Fibroblast of lung (primary cell): Measurements from ENCODE around the gene SLC66A3.

Experiments used
- CTCF ChIP-seq, 2 donors: IDR thresholded peaks in 1 of 2; conservative IDR thresholded peaks in 1 of 2; 1 replicate in 1 of 2; 2 replicates in 1 of 2; pipeline ENCODE4 v1.5.1; 2011 to 2012; ENCODE audit warnings: low read length in 2 of 2, control low read depth in 1 of 2, inconsistent platforms in 1 of 2, low read depth in 1 of 2, mild to moderate bottlenecking in 1 of 2
- EZH2 ChIP-seq: IDR thresholded peaks from 2 replicates; pipeline ENCODE4 v1.5.1; 2012; ENCODE audit warnings: low read length, control low read depth, mild to moderate bottlenecking; ENCODE audit errors: missing control alignments

DNA sequence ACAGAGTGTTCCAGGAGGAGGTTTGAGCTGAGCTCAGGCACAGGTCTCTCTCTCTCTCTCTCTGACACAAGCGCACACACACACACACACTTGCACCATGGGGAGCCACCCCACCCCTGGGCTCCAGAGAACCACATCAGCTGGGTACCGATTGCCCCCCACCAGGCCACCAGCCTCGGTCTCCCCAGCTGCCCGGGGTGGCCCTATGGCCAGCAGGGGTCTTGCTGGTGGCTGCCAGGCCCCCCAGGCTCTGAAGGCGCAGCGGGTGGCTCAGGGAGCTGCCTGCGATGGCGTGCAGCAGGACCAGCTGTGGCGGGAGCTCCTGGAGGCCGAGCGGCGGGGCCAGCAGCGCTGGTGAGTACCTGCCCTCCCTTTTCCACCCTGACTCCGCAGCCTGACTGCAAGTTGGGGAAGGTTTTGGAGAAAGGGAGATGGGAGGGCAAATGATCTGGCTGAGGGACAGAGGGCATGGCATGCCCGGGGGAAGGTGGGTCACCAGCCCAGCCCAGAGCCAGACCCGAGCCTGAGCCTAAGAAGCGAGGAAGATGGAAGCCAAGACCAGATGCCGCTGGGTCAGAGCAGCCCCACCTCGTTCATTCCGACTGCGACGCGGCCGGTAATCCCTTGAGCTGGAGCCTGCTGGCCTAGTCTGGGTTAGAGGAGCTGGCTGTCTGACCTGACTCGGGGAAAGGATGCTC lies 21.9 kb upstream of the SLC66A3 start:
- no peak for TF ChIP-seq CTCF (conservative IDR thresholded peaks at IDR 0.05 in 1 of 2, IDR thresholded peaks at IDR 0.05 in 1 of 2; ENCODE audit: low read depth in 1 of 2, low read length in 2 of 2)
- TF ChIP-seq EZH2, result no peak
